ENCODE data around the gene SPACA6. TPM values are rescaled to one million over a fixed set of nuclear protein-coding genes. Genes with fewer than 3 reads are reported as not detected.

SPACA6 gene
- total RNA-seq, 6 experiments from 2014 or later = 0.98 to 4.7 (median 2.3) TPM

DNA sequence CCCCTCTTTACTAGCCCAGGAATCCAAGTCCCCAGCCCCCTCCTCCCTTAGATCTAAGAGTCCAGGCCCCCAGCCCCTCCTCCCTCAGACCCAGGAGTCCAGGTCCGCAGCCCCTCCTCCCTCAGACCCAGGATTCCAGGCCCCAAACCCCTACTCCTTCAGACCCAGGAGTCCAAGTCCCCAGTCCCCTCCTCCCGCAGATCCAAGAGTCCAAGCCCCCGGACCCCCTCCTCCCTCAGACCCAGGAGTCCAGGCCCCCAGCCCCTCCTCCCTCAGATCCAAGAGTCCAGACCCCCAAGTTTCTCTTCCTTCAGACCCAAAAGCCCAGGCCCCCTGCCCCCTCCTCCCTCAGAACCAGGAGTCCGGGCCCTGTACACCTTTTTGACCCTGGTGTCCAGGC, 11.5 kb downstream of the SPACA6 start:
- H3K9me3 ChIP-seq = no peaks in the 10 kb centered on the region
- H3K36me3 ChIP-seq = no peaks in the 10 kb centered on the region
- intact Hi-C loops (cut with DNase I) = no loop called here
- peak overlapping the region; percentile 52 to 88 (median 70) for H3K27ac ChIP-seq
- H3K4me1 ChIP-seq = no peaks in the 10 kb centered on the region
- peak overlapping the region; percentile 48 to 62 (median 52) for H3K4me3 ChIP-seq
- TF ChIP-seq POLR2A (IDR thresholded peaks at IDR 0.05) = no peak
- TF ChIP-seq, protein P1, sequence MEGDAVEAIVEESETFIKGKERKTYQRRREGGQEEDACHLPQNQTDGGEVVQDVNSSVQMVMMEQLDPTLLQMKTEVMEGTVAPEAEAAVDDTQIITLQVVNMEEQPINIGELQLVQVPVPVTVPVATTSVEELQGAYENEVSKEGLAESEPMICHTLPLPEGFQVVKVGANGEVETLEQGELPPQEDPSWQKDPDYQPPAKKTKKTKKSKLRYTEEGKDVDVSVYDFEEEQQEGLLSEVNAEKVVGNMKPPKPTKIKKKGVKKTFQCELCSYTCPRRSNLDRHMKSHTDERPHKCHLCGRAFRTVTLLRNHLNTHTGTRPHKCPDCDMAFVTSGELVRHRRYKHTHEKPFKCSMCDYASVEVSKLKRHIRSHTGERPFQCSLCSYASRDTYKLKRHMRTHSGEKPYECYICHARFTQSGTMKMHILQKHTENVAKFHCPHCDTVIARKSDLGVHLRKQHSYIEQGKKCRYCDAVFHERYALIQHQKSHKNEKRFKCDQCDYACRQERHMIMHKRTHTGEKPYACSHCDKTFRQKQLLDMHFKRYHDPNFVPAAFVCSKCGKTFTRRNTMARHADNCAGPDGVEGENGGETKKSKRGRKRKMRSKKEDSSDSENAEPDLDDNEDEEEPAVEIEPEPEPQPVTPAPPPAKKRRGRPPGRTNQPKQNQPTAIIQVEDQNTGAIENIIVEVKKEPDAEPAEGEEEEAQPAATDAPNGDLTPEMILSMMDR (IDR thresholded peaks at IDR 0.05) = no peak
- ATAC-seq (no peak), DNase-seq (peak in 1 of 3 donors; percentile 50)
- H3K27me3 ChIP-seq = no peaks in the 10 kb centered on the region
- 46% methylated on average over 4 of the region's 4 CpGs for WGBS (ENCODE audit: insufficient coverage, low coverage, low lambda C conversion rate, missing lambda C conversion rate)

- no peaks in the 10 kb centered on the region for H3K4me1 ChIP-seq
- WGBS (ENCODE audit: insufficient coverage, low coverage, low lambda C conversion rate, missing lambda C conversion rate) = 58% methylated on average over 2 of the region's 4 CpGs
- intact Hi-C loops (cut with DNase I) = no loop called here
- ATAC-seq (no peak), DNase-seq (peak in 1 of 3 donors; percentile 22)
- no peak overlapping the region for H3K4me3 ChIP-seq
- no peak overlapping the region for H3K27ac ChIP-seq
- H3K9me3 ChIP-seq = no peaks in the 10 kb centered on the region
- no peak for TF ChIP-seq POLR2A (IDR thresholded peaks at IDR 0.05)
- TF ChIP-seq, protein P1 (IDR thresholded peaks at IDR 0.05) = no peak
- H3K27me3 ChIP-seq = no peaks in the 10 kb centered on the region
- no peaks in the 10 kb centered on the region for H3K36me3 ChIP-seq
These were observed 13.2 kb downstream of the SPACA6 start for GRCh38 chr19:51706296-51706695.

DNA sequence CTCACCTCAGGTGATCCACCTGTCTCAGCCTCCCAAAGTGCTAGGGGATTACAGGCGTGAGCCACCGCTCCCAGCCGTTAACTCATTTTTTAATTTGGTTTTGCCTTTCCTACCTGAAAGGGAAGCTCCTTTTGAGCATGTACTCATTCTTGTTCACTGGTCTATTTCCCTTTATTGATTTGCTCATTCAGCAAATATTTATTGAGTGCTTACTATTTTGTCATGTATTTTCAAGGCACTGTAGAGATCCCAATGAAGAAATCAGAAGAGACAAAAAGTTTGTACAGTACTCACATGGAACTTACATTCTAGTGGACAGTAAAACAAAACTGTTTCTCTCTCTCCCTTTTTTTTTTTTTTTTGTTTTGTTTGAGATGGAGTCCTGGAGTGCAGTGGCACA, 13.8 kb downstream of the SPACA6 start:
- Histone ChIP-seq H3K4me1 (no peaks in the 10 kb centered on the region), H3K36me3 (no peaks in the 10 kb centered on the region), H3K9me3 (no peaks in the 10 kb centered on the region), H3K4me3 (no peak overlapping the region), H3K27ac (no peak overlapping the region), H3K27me3 (no peaks in the 10 kb centered on the region)
- WGBS (ENCODE audit: insufficient coverage, low coverage, low lambda C conversion rate, missing lambda C conversion rate) = 71% methylated on average over 1 of the region's 3 CpGs
- TF ChIP-seq, protein P1 (IDR thresholded peaks at IDR 0.05) = no peak
- no peak for TF ChIP-seq POLR2A (IDR thresholded peaks at IDR 0.05)
- intact Hi-C loops (cut with DNase I) = no loop called here
- DNase-seq = no peak
- ATAC-seq = no peak

DNA sequence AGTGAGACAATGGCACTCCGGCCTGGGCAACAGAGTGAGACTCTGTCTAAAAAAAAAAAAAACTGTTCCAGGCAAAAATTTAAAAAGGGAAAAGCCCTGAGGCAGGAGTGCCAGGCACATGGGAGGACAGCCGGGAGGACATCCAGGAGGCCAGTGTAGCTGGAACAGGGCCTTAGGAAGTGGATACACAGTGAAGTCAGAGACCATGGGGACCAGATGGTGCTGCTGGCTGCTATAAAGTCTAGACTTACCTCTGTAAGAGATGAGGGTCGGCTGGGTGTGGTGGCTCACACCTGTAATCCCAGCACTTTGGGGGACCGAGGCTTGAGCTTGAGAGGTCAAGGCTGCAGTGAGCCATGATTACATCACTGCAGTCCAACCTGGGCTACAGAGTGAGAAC, 15.7 kb downstream of the SPACA6 start:
- intact Hi-C loops (cut with DNase I) = no loop called here
- TF ChIP-seq, protein P1 (IDR thresholded peaks at IDR 0.05) = no peak
- TF ChIP-seq POLR2A (IDR thresholded peaks at IDR 0.05) = no peak
- ATAC-seq = no peak
- Histone ChIP-seq H3K4me1 (no peaks in the 10 kb centered on the region), H3K27ac (no peak overlapping the region), H3K4me3 (no peak overlapping the region), H3K9me3 (no peaks in the 10 kb centered on the region), H3K27me3 (no peaks in the 10 kb centered on the region), H3K36me3 (no peaks in the 10 kb centered on the region)
- peak in 1 of 3 donors; percentile 14 for DNase-seq
- 68% methylated on average over 3 of the region's 4 CpGs for WGBS (ENCODE audit: insufficient coverage, low coverage, low lambda C conversion rate, missing lambda C conversion rate)

GRCh38 chr19:51709575-51709974, 16.4 kb downstream of the SPACA6 start:
- no peak for ATAC-seq
- no peak for DNase-seq
- H3K36me3 ChIP-seq = no peaks in the 10 kb centered on the region
- no peaks in the 10 kb centered on the region for H3K9me3 ChIP-seq
- intact Hi-C loops (cut with DNase I) = no loop called here
- H3K4me3 ChIP-seq = no peak overlapping the region
- no peaks in the 10 kb centered on the region for H3K4me1 ChIP-seq
- no peak overlapping the region for H3K27ac ChIP-seq
- no peaks in the 10 kb centered on the region for H3K27me3 ChIP-seq
- WGBS (ENCODE audit: insufficient coverage, low coverage, low lambda C conversion rate, missing lambda C conversion rate) = 60% methylated on average over 6 of the region's 6 CpGs
- TF ChIP-seq, protein P1 (IDR thresholded peaks at IDR 0.05) = no peak
- no peak for TF ChIP-seq POLR2A (IDR thresholded peaks at IDR 0.05)
